Heart left ventricle (tissue), 13 donors: ENCODE results near the gene GJA1.

ENCODE experiments used
- CTCF ChIP-seq, 12 donors: fragments of 200-600 bp; sonication (generic) in 4 of 12; IDR thresholded peaks; one replicate each; pipeline versions ENCODE4 v1.5.0 to v1.8.0; 2018 to 2022; ENCODE audit warnings: antibody characterized with exemption in 12 of 12, mild to moderate bottlenecking in 5 of 12
- POLR2A ChIP-seq, 2 donors: fragments of 450-650 bp; IDR thresholded peaks; one replicate each; pipeline ENCODE4 v1.6.1; 2017; ENCODE audit warnings: antibody characterized with exemption in 2 of 2, mild to moderate bottlenecking in 2 of 2, moderate library complexity in 2 of 2
- donor health status: ischemic (EF 13 %, LVEDD 7.1; RV severe dilation, severe dysfunction).
- donor health status: DM: no; HTN: yes; CAD: no.
- donor health status: DM: no; HTN: no; CAD: no.
- donor health status: ischemic (EF 25% LVEDD 6.9; RV normal size, moderate dysfunction).
- donor health status: ischemic (EF 25% LVEDD 5.7; RV mildly dilated, moderate dysfunction).
- donor health status: ischemic (EF 35%, LVEDD 5.7; RV mildly dilated, moderate dysfunction).
- donor health status: nonischemic (EF 11% LVEDD 7.7; RV severe dilation, severe dysfunction).
- donor health status: DM: yes; HTN: yes; CAD: no.
- donor health status: PGD.
- donor health status: ischemic (EF 29% LVEDD 5.4; RV normal size, mild dysfunction).
- donor health status: nonischemic (EF 23%, LVEDD 6.1; RV moderate dilation, normal function).

GRCh38 chr6:121435444-121436069, at the start of gene GJA1:
- TF ChIP-seq CTCF (IDR thresholded peaks at IDR 0.05) (no peak), POLR2A (IDR thresholded peaks at IDR 0.05) (peak; percentile 50 to 90)
